ENCODE measurements around the gene UMPS.

DNA sequence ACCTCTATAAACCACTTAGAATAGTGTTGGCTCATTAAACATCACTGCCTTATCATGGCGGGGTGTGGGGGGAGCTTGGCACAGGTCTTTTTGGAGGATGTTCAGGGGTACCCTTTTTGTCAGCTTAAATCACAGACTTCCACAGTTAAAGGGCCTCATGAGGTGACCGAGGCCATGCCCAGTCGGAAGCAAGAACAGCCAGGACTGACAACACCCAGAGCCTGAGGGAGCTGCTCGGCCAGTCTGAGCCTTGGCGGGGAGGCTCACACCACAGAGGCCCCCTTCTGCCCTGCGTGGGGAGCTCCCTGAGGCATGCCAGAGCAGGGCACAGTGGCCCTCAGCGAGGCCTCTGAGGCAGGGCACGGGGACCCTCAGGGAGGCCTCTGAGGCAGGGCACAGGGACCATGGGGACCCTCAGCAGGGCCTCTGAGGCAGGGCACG lies 49.5 kb downstream of the UMPS start:
- TF ChIP-seq, protein P1, sequence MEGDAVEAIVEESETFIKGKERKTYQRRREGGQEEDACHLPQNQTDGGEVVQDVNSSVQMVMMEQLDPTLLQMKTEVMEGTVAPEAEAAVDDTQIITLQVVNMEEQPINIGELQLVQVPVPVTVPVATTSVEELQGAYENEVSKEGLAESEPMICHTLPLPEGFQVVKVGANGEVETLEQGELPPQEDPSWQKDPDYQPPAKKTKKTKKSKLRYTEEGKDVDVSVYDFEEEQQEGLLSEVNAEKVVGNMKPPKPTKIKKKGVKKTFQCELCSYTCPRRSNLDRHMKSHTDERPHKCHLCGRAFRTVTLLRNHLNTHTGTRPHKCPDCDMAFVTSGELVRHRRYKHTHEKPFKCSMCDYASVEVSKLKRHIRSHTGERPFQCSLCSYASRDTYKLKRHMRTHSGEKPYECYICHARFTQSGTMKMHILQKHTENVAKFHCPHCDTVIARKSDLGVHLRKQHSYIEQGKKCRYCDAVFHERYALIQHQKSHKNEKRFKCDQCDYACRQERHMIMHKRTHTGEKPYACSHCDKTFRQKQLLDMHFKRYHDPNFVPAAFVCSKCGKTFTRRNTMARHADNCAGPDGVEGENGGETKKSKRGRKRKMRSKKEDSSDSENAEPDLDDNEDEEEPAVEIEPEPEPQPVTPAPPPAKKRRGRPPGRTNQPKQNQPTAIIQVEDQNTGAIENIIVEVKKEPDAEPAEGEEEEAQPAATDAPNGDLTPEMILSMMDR (IDR thresholded peaks at IDR 0.05; ENCODE audit: low read length), result no peak
- no peak for TF ChIP-seq EZH2 (optimal IDR thresholded peaks at IDR 0.05; ENCODE audit: low read depth, low read length)

Data from MM.1S (cell line).